Left lung (tissue), 10 donors: Measurements from ENCODE around the gene UNC93B1. TPM values are rescaled to one million over a fixed set of nuclear protein-coding genes. Genes with fewer than 3 reads are reported as not detected.

Experiments used
- ATAC-seq: fragments of 200-7000 bp; cut with Tn5 transposase; one replicate; pipeline ENCODE4 v1.9.1; 2020; ENCODE audit warnings: moderate library complexity
- DNase-seq, 4 donors: peaks; one replicate each; pipeline ENCODE4 v3.0.0-alpha.2; 2013 to 2020
- H3K27ac ChIP-seq, 2 donors: fragments of 200-600 bp; sonication (generic) in 1 of 2; one replicate each; pipeline versions ENCODE4 v1.5.0 to v1.8.0; 2020 to 2021
- H3K27me3 ChIP-seq, 2 donors: fragments of 200-600 bp; sonication (generic) in 1 of 2; one replicate each; pipeline versions ENCODE4 v1.5.0 to v1.8.0; 2020 to 2021
- H3K36me3 ChIP-seq, 2 donors: fragments of 200-600 bp; sonication (generic) in 1 of 2; one replicate each; pipeline versions ENCODE4 v1.5.0 to v1.8.0; 2020 to 2021
- H3K4me1 ChIP-seq, 2 donors: fragments of 200-600 bp; one replicate each; pipeline ENCODE4 v1.8.0; 2021
- H3K4me3 ChIP-seq, 2 donors: fragments of 200-600 bp; sonication (generic) in 1 of 2; one replicate each; pipeline versions ENCODE4 v1.5.0 to v1.8.0; 2020 to 2021; ENCODE audit warnings: mild to moderate bottlenecking in 1 of 2
- H3K9me3 ChIP-seq, 2 donors: fragments of 200-600 bp; sonication (generic) in 1 of 2; one replicate each; pipeline versions ENCODE4 v1.5.0 to v1.8.0; 2020 to 2021
- intact Hi-C, 2 donors: fragments of 100-400 bp; cut with DNase I; formaldehyde crosslinking; loops; one replicate each; pipeline versions ENCODE4 v1.11.2 to v1.14.2; 2022
- polyA plus RNA-seq, 6 donors: library from polyadenylated mRNA; unstranded; fragments of 120-200 nt; gene quantifications; one replicate each; pipeline ENCODE4 v1.2.1, GENCODE V29; 2013; ENCODE audit not compliant: insufficient read length in 6 of 6
- total RNA-seq, 2 donors: library from RNA; stranded (reverse); fragmentation: NEBNext Ultra II Directional; extraction: Animal tissue kit (Norgen Biotek cat#: 25700); gene quantifications; one replicate each; pipeline ENCODE4 v1.2.1, GENCODE V29; 2021
- TF ChIP-seq, protein P1 (sequence below), 2 donors: fragments of 200-600 bp; sonication (generic) in 1 of 2; IDR thresholded peaks; one replicate each; pipeline versions ENCODE4 v1.5.0 to v1.8.0; 2021; ENCODE audit warnings: antibody characterized with exemption in 2 of 2
- donor health status: DM: no; HTN: yes; CAD: no.
- donor health status: DM: no; HTN: no; CAD: no.

UNC93B1 gene
- total and polyA plus RNA-seq, 8 donors, result 15.7 to 98.9 (median 17.7) TPM

GRCh38 chr11:68002938-68003845, 705 bp downstream of the UNC93B1 start:
- peaks cover 0 to 14% of the 10 kb centered on the region in 2 donors for H3K36me3 ChIP-seq
- H3K9me3 ChIP-seq, result no peaks in the 10 kb centered on the region
- peak overlapping the region; percentile 68 to 94 for H3K27ac ChIP-seq
- DNase-seq (peak in 3 of 4 donors; percentile 32 to 93 (median 63)), ATAC-seq (peak; percentile 63)
- TF ChIP-seq, protein P1, sequence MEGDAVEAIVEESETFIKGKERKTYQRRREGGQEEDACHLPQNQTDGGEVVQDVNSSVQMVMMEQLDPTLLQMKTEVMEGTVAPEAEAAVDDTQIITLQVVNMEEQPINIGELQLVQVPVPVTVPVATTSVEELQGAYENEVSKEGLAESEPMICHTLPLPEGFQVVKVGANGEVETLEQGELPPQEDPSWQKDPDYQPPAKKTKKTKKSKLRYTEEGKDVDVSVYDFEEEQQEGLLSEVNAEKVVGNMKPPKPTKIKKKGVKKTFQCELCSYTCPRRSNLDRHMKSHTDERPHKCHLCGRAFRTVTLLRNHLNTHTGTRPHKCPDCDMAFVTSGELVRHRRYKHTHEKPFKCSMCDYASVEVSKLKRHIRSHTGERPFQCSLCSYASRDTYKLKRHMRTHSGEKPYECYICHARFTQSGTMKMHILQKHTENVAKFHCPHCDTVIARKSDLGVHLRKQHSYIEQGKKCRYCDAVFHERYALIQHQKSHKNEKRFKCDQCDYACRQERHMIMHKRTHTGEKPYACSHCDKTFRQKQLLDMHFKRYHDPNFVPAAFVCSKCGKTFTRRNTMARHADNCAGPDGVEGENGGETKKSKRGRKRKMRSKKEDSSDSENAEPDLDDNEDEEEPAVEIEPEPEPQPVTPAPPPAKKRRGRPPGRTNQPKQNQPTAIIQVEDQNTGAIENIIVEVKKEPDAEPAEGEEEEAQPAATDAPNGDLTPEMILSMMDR (IDR thresholded peaks at IDR 0.05), result no peak
- no peaks in the 10 kb centered on the region for H3K27me3 ChIP-seq
- H3K4me3 ChIP-seq, result peak overlapping the region; percentile 79 to 83
- intact Hi-C loops, result no loop called here
- H3K4me1 ChIP-seq, result peaks cover 3 to 57% of the 10 kb centered on the region in 2 donors

DNA sequence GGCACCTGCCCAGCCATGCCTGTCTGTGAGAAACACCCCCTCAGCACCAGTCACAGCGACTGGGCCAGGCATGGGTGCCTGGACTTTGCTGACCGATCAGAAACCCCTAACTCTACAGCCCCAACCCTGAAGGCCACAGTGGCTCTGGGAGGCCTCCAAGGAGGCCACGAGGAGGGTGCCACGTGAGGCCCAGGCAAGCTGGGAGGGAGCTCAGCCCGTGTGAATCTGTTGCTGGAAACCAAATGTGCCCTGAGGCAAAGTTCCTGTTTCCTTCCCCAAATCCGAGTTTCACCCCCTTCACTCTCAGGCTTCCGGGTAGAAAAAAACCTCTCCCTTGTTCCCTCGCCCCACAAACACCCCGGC, 1.3 kb downstream of the UNC93B1 start:
- H3K9me3 ChIP-seq, result no peaks in the 10 kb centered on the region
- peak overlapping the region in 1 of 2 donors; percentile 83 for H3K4me3 ChIP-seq
- H3K27ac ChIP-seq, result peak overlapping the region in 1 of 2 donors; percentile 94
- DNase-seq (peak in 1 of 4 donors; percentile 85), ATAC-seq (peak; percentile 5)
- no peaks in the 10 kb centered on the region for H3K27me3 ChIP-seq
- peaks cover 0 to 20% of the 10 kb centered on the region in 2 donors for H3K36me3 ChIP-seq
- TF ChIP-seq, protein P1 (IDR thresholded peaks at IDR 0.05), result no peak
- peaks cover 3 to 56% of the 10 kb centered on the region in 2 donors for H3K4me1 ChIP-seq
- intact Hi-C loops, result no loop called here

DNA sequence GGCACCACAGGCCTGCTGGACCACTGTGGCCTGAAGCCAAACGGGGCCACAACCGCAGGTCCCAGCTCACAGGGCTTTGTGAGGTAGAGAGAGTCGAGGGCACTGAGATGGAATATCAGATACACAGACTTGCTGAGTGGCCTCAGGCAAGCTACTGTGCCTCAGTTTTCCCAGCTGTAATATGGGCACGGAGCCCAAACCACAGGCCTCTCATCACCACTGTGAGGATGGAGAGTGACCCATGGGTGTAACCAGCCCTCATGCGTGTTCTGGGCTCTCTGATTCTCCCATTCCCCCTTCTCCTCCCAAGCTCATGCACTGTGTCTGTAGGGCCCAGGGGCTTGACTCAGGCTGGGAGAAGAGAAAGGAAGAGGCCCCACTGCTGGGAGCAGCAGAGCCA, 4.2 kb downstream of the UNC93B1 start:
- peaks cover 8 to 69% of the 10 kb centered on the region in 2 donors for H3K4me1 ChIP-seq
- ATAC-seq (no peak), DNase-seq (no peak)
- H3K27me3 ChIP-seq, result no peaks in the 10 kb centered on the region
- H3K27ac ChIP-seq, result no peak overlapping the region
- H3K36me3 ChIP-seq, result peaks cover 0 to 43% of the 10 kb centered on the region in 2 donors
- intact Hi-C loops, result no loop called here
- H3K9me3 ChIP-seq, result no peaks in the 10 kb centered on the region
- no peak overlapping the region for H3K4me3 ChIP-seq
- TF ChIP-seq, protein P1 (IDR thresholded peaks at IDR 0.05), result no peak

DNA sequence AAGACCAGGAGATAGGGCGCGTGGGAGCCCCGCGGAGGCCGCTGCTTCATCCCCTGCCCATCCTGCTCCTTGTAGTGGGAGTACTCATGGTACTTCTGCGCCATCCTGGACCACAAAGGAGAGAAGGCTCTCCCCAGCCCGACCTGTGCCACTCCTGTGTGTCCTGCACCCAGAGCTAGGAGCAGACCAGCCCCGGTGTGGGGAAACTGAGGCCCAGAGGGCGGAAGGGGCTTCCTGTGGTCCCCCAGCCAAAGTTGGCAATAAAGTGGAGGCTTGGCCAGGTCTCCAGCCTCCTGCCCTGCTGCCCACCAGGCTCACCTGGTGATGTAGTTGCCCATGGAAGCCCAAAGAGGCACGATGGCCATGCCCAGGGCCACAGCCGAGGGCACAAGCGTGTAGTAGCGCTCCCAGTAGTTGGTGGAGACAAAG, 4.7 kb downstream of the UNC93B1 start:
- ATAC-seq (no peak), DNase-seq (peak in 1 of 4 donors; percentile 27)
- Histone ChIP-seq H3K4me1 (peaks cover 6 to 64% of the 10 kb centered on the region in 2 donors), H3K27ac (no peak overlapping the region), H3K36me3 (peaks cover 0 to 48% of the 10 kb centered on the region in 2 donors), H3K27me3 (no peaks in the 10 kb centered on the region), H3K4me3 (no peak overlapping the region), H3K9me3 (no peaks in the 10 kb centered on the region)
- TF ChIP-seq, protein P1 (IDR thresholded peaks at IDR 0.05), result no peak
- intact Hi-C loops, result no loop called here
